ENCODE data around the gene RNASE13.
A peak's percentile ranks its signal among the peaks of the same experiment; 100 is the strongest.
"Not testable (repeated sequence)": the region's sequence is repeated elsewhere in the genome, so short reads cannot be mapped to it uniquely, and the experiment has no call there.

RNASE13 gene

DNA sequence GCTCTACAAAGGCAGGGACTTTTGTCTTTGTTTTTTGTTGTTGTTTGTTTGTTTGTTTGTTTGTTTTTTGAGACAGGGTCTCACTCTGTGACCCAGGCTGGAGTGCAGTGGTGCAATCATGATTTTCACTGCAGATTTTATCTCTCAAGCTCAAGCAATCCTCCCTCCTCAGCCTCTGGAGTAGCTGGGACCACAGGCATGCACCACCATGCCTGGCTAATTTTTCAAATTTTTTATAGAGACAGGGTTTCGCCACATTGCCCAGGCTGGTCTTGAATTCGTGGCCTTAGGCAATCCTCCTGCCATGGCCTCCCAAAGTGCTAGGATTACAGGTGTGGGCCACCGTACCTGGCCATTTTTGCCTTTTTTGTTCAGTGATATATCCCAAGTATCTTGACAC is 6.3 kb upstream of the RNASE13 start:
- not testable (repeated sequence) for DNase-seq

- DNase-seq: no peak
Measured at GRCh38 chr14:21040370-21040925, 5.8 kb upstream of the RNASE13 start.

DNA sequence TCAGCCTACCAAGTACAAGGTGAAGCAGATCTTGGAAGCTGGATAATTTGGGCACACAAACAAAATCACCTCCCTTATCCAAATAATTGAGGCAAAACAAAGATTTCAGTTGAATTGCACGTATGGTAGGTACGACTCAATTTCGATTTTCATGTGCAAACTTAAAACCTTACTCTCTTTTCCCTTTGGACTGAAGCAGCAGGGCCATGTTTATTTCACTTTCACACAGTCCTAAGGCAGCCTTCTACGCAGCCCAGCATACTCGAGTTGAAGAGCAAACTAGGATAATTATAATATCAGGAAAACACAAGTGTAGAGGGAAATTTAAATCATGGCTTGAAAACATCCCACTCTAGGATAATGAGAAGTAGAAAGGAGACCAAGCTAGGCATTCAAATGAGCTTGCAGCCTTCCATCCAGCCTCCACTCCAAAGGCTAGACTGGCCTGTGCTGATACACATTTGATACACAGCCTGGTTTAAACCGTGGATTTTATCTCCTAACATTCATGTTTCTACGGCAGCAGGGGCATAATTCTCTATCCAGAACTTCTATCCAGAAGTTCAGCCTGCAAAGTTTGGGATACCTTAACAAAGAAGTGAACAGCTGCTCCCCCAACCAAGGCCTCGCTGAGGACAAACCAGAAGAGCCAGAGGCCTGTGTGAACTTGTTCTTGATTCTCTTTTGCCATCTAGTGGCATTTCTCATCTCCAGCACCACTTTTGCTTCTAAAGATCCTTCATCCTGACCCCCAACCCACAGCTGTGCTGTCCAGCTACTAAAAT is 5.2 kb upstream of the RNASE13 start:
- peak; percentile 55 for DNase-seq

GRCh38 chr14:21038441-21039422 is 4.1 kb upstream of the RNASE13 start:
- peak; percentile 36 for DNase-seq

GRCh38 chr14:21037156-21037555 is 2.5 kb upstream of the RNASE13 start:
- no peak for DNase-seq

DNA sequence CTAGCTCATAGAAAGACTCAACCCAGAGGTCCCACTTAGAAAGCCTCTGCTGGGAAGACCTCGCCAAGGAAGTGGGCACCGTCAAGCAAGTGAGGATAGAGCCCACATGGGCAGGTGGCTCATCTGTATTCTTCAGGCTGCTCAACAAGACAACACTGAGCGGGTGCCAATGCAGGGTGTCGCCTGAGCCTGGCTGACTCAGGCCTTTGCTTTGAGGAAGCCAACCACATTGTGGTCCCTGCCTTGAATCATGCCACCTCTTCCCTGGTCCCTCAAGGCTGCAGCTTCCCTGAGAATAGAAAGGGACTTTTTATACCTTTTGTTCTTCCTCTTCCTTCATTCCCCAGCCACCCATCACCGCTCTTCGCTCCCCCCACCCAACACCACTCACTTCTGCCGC is 2.1 kb upstream of the RNASE13 start:
- DNase-seq: no peak

DNA sequence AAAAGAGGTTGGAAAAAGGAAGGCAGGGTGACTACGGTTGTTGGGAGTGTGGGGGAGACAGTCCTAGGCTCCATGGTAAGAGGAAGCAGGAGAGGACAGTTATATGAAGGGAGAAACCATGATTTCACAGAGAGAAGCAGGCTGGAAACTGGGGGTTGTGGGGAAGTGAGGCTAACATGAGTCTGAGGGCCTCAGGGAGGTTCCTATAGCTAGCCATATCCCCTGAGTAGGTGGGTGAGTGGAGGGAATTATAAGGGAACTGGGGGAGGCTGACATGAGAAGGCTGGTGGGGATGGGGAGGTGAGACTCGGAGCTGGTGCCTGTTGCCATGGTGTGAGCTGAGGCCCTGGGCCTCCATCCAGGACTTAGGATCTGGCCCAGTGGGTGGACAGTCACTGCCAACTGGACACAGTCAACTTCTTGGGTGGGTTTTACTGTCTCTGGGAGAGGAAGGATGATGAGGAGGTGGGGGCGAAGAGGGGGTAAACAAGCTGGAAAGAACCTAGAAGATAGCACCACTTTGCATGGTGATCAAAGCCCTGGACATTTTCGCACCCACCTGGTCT is 1.4 kb downstream of the RNASE13 start:
- DNase-seq: no peak

DNA sequence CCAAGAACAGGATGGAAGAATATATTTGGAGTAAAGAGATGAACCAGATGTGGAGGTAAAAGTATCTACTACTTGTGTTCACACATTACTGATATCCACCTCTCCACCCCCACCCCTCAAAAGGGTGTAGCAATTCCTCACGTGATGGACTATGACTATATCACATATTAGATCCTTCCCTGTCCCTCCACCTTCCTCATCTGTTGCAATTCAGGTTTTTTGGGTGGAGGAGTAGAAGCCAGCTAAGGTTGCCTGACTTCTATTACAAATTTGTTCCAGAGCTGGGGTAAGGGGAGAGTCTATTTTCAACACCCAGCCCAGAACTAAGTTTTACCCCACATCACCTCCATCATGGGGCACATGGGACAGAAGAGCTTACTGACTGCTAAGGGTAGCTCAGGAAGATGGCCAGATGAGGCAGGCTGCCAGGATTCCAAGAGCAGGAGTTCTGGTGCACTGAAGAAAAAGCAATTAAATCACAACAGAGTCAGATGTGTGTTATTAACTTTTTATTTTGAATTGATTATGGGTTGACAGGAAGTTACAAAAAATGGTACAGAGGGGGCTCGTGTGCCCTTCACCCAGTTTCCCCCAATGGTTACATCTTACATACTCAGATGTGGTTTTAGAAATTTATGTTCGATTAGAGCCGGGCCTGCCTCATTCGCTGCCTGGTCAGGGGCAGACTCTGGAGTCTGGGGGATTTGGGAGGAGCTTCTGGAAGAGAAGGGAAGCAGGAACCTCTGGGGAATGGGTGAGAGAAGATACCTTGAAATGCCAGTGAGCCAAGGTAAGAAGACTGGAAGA is 2.1 kb downstream of the RNASE13 start:
- DNase-seq: no peak

- no peak for DNase-seq
Measured at GRCh38 chr14:21030531-21030930, 4.1 kb downstream of the RNASE13 start.

- no peak for DNase-seq
Measured at GRCh38 chr14:21029917-21030316, 4.7 kb downstream of the RNASE13 start, which contains the start of gene TPPP2. Gene TPPP2 (plus strand): TSS chr14:21030217. CDS start chr14:21030582, 365 bp downstream.

DNA sequence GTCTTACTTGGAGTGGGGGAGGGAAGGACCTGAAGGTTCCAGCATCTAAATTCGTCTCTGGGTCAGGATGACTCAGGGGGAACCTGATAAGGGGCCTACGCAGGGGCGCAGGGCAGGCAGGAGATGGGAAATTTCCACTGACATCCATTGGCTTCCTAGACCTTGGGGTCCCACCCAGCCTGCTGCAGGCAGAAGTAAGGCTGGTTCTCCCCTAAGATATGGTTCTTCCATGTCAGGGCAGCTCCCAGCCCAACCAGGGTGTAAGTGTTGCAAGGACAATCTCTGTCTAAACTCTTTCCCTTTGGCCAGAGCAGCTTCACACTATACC is 7.7 kb downstream of the RNASE13 start:
- DNase-seq: no peak

DNA sequence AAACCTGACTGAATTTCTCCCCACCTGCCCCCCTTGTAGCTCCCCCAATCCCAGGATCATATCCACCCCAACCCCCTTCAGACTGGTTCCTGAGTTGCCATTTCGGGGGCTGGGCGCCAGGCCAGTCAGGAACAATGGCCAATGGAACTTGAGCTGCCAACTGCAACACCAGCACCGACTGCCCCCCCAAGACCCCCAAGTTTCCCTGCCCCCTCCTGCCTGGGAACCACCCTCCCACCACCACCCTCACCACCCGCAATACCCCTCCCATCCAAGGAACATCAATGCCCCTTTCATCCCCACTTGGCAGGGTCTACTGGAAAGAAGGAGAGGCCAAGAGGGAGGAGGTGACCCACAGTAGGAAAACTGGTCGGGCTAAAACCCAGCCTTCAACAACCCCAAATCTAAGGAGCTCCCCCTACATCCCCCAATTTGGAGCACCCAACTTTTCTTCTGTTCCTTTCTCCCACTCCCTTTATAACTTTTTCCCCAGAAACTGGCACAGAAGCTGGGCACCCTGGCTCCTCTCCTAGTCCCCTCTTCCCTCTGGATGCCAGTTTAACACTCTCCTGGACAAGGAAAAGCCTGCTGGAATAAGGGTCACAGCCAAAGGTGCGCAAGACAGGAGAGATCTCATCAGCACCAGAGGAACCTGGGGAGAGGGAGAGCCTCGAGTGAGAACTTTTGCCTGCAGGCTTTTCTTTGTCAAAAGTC is 8.2 kb downstream of the RNASE13 start:
- no peak for DNase-seq

DNA sequence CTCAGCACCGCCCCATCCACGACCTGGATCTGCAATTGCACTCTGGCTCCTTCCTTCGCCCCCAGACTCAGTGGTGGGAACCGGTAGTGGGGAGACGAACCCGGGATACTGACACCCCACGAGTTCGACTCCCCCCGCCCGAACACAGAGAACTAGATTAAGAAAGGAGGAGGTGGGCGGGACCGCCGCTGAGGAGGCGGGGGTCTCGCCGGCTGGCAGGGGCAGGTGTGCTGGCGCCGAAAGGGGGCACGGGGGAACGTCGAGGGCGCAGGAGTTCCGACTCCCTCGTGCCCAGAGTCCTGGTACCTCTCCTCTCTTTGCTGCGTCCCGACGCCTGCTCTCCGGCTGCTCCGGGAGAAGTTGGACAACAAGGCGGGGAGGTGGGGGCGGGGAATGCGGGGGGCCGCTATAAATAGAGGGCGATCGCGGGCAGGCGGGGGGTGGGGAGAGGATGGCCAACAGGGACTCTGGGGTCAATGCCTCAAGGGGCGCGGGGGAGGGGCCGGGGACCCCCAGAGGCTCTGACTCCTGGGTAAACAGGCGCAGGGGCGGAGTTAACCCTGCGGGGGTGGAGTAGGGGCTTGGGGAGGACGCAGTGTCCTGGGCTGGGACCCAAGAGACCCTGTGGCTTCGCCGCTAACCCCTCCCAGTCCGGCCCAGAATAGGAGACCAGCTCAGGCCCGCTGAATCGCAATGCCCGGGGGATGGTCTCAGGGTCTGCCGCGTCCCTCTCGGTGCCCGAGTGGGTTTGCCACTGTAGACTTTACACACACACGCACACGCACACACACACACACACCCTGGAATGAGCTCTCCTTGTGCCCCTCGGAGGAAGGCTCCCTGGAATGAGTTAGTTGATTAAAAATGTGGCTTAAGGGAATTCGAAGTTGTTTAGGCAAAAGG is 9.0 kb downstream of the RNASE13 start:
- no peak for DNase-seq

DNA sequence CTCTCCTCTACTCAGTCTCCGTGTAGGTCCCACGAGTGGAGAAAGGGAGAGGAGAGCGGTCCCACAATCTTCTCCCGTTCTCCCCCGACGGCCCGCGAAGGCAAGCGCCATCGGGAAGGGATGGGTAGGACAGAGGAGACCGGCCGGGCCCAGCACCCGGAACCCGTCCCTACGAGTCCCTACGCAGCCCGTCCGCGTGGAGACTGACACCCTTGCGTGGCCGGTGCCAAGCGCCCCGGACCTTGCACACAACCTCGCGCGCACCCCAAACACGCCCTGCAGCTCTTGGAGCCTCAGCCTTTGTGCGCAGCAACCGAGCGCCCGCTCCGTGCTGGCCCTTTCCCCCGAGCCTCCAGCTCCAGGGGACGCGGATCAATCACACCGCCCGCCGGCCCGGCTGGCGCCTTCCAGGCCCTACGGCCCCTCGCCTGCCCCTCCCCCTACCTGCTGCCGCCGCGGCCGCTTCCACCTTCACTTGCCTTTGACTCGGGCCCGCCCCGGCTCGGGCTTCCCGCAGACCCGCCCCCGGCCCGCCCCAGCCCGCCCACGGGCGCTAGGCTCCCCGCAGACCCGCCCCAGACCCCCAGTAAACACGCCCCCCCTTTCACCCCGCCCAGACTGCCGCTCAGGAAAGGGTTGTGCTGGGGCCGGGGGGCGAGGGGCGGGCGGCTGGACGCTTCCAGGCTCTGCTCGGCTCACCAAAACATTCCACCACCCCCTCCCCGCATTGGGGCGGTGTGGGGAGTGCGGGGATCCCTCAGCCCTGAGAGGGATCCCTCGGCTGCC is 9.8 kb downstream of the RNASE13 start, which contains the start of gene NDRG2:
Gene NDRG2 (minus strand): TSS at position 477 of the 786 bp plus-strand sequence. CDS start 1,746 bp downstream, outside the sequence.
- peak; percentile 4 for DNase-seq

DNA sequence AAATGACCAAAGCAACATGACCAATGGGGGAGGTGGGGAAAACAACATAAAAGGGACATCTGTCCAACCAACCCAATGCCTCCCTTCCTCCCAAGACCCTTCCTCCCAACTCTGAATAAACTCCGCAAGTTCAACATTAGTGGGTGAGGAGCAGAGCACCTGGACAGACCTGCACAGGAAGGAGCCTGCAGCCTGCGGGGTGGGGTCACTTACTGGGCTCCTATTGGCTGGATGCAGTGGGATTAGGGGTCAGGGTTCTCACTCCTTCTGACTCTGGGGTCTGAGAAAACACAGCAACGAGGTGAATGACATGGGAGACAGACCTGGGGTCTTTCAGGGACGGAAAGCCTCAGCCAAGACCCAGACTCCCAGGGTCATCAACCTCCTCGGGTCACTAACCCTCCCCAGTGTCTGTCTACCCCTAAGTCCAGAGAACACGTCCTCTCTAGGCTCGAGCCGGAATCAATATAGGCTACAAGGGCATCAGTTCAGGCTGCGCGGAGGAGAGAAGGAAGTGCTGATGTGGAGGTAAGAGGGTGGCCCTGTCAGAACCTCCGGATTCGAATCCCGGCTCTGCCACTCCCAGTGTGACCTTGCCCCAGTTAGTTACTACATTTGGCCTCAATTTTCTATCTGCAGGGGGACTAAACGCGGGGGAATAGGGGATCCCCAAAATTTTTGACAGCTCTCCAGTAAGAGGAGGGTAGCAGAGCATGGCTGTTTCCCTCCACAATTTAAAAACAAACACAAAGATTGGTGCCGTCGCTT is 10.6 kb downstream of the RNASE13 start:
- no peak for DNase-seq

GRCh38 chr14:21023174-21023573 is 11.4 kb downstream of the RNASE13 start:
- no peak for DNase-seq

GRCh38 chr14:21022686-21023085 is 11.9 kb downstream of the RNASE13 start:
- no peak for DNase-seq

GRCh38 chr14:21020977-21021545 is 13.5 kb downstream of the RNASE13 start:
- DNase-seq: no peak

All from DMS153 (cell line).